GM19035 (cell line): ENCODE measurements around the gene HSFX3.
"Not testable (repeated sequence)": the region's sequence is repeated elsewhere in the genome, so short reads cannot be mapped to it uniquely, and the experiment has no call there.

ENCODE experiments used
- ATAC-seq: cut with Tn5 transposase; IDR thresholded peaks from one replicate; pipeline ENCODE4 v1.9.1; 2021; ENCODE audit not compliant: unreplicated experiment

Gene HSFX3

DNA sequence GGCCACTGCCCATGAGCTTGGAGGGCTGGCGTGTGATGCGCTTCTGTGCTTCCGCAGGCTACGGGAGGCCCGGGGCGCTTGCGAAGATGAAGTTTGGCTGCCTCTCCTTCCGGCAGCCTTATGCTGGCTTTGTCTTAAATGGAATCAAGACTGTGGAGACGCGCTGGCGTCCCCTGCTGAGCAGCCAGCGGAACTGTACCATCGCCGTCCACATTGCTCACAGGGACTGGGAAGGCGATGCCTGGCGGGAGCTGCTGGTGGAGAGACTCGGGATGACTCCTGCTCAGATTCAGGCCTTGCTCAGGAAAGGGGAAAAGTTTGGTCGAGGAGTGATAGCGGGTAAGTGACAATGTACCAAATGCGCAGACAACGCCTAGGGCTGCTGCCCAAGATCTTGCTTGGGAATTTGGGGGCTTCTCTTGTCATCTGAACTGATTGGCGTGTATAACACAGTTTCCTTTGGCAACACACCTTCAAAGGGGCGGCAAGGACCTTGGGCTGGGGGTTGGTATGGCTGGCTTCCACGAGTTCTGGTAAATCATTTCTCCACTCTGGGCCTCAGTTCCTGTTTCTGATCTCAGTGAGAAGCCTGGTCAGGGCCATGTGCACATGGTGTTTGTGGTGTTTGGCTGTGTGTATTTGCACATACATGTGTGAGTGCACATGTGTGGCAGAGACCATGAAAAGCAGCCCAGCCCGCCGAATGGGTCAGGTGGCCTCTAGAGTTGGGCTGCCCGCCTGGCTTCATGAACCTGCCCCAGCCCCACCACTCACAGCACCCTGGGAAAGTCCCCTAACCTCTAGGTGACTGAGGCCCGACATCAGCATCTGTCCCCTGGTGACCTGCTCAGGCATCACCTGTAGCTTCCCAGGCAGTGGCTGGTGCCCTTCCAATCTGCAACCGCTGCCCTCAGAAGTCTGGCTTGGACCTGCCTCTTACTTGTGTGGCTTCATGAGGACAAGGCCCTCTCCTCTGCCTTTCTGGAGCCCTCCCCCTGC lies 3.9 kb downstream of the HSFX3 start:
- ATAC-seq: not testable (repeated sequence)

DNA sequence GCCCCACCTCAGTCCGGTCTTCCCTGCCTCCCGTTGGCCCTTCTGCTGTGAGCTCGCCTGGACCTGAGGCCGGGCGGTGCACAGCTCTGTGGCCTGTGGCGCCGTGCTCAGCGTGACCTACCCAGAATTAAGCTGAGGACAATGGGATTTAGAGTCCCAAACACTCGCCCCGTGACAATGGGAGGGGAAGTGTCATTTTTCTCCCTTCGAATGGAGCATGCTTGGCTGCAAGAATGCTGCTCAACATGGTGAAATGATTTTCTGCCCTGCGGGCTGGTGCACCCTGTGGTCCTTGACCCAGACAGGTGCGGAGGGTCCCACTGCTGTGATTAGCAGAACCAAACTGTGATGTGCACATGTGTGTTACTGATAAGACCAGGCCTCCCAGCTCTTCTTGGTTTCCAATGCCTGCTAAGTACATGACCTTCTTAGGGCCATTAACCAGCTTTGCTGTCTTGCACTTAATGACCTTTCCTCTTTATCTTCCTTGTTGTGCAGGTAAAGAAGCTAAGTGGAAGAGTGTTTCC lies 8.1 kb downstream of the HSFX3 start:
- ATAC-seq: no peak

DNA sequence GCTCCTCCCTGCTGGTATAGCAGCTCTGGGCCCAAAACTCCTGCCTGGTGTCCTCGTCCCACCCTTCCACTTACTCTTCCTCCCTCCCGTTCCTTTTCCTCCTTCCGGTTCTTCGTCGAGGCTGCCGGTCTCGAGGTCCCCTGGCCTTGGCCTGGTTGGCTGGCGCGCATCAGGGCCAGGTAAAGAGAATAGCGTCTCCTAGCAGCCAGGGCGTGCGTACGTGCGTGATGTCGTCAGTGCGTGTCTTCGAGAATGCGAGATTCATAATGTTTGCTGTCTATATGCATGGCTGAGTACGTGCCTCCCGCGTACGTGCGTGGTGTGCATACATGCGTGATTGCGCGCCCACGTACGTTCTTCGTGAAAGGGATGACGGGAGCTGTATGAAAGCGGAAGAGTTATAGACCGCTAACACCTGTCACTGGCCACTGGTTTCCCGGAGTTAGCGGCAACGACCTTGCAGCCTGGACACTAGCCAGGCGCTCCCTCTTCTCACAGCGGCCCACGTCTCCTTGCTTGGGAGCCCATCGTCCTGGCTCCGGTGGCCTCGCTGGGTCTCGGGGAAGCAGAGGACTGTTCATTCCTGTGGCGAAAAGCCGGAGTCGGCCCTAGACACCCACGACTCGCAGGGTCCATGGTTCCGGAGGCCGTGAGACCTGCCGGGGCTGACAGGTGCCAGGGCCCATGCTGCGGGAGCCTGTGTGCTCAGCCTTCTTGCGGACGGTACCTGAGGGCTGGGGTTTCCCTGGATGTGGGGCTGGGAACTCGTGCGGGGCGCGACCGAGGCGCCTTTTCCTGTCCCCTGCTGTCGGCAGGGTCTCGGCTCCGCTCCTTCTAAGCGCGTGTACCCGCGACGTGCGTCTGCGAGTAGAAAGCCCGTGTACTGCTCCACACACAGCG lies 8.9 kb downstream of the HSFX3 start, which contains the start of gene EOLA1:
EOLA1 (plus strand) TSS at position 392 of the 900 bp plus-strand sequence. CDS start 4,619 bp downstream, outside the sequence.
- peak; percentile 82 for ATAC-seq

DNA sequence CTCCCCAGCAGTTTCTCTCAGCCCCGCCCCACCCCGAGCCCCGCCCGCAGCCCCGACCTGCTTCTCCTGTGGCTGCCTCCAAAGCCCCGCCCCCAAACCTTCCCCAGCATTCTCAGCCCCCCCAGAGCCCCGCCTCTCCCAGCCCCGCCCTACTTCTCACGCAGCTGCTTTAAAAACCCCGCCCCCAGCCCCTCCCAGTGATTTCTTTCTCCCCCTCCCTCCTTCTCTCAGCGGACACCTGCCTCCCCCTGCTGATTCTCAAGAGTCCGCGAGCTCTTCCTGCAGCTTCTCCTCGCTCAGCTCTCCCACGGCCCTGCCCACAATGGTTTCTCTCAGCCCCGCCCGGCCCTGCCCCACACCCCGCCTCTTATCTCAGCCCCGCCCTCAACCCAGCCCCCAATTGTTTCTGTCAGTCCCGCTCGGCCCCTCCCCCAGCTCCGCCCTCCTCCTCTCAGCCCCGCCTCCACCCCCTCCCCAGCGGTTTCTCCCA lies 9.5 kb downstream of the HSFX3 start:
- ATAC-seq: peak; percentile 8

DNA sequence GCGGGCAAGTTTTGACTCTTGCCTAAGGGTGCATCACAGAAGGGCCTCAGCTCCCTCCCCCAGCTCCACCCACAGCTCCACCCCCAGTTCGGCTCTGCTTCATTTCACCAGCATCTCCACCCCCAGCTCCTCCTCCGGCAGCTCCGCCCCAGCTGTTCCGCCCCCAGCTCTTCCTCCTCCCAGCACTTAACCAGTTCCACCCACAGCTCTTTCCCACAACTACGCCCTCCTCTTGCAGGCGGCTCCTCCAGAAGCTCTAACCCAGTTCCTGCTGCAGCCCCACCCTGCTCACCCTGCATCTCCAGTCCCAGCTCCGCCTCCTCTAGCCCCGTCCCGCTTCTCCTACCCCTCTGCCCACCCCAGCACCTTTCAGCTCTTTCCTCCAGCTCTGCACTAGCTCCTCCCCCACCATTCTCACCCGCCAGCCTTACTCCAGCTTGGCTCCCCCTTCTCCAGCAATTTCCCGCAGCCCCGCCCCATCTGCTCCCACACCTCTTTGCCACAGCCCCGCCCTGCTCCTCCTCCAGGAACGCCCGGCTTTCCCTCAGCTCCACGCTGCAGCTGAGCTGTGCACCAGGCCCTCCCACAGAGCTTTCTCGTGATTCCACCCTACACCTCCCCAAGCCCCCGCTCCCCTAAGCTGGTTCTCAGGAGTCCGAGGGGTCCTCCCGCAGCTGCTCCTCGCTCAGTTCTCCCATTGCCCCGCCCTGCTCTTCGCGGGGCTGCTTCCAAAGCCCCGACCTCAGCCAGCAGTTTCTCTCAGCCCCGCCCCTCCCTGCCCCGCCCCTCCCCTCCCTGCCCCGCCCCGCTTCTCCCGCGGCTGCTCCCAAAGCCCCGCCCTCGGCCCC lies 10.2 kb downstream of the HSFX3 start:
- peak; percentile 46 for ATAC-seq

DNA sequence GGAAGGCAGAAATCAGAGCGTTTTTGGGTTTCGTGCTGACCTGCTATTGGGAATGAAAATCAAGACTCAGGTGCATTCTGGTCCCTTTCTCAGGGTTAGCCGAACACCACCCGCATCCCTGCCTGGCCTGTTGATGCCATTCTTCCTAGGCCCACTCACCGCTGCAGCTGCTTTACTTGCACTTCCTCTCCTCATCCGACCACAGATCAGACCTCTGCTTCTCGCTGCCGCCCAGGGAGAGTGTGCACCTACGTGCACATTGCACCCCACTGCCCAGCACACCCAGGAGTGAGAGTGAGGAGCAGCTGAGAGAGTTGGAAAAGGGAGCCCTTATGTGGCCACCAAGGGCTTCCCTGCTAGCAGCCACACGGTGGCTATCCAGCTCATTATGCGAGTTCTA lies 12.2 kb downstream of the HSFX3 start:
- ATAC-seq: not testable (repeated sequence)

DNA sequence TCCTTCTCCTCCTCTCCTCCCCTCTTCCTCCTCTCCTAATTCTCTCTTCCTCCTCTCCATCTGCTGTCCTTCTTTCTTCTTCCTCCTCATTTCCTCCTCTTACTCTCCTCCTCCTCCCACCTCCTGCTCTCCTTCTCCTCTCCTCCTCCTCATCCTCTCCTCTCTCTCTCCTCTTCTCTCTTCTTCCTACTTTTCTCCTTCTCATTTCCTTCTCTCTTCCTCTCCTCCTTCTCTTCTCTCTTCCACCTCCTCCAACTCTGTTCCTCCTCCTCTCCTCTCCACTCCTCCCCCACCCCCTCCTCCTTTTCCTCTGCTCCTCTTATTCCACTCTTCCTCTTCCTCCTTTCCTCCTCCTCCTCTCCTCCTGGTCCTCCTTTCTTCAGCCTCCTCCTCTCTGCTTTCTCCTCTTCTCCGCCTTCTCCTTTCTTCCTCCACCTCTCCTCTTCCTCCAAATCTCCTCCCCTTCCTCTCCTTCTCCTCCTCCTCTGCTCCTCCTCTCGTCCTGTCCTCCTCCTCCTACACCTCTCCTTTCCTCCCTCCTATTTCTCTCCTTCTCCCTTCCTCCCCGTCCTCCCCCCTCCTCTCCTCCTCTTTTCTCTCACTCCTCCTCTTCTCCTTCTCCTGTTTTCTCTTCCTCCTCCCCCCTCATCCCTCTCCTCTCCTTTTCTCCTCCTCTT lies 14.7 kb downstream of the HSFX3 start:
- not testable (repeated sequence) for ATAC-seq

DNA sequence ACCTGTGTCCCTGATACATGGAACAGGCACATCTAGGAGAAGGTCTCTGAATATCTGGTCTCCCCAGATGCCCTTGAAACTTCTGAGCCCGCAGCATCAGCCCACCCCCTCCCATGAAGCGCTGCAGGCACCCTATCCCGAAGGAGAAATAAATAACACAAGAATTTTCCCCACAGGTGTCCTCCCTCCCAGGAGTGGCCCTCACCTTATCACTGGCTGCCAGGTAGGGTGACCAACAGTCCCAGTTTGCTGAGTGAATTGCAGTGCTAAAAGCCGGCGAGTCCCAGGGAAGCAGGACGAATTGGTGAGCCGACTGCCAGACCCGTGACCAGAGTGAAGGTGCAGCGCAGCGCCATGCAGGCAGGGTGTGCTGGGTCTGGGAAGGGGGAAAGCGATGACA lies 15.7 kb downstream of the HSFX3 start:
- not testable (repeated sequence) for ATAC-seq

DNA sequence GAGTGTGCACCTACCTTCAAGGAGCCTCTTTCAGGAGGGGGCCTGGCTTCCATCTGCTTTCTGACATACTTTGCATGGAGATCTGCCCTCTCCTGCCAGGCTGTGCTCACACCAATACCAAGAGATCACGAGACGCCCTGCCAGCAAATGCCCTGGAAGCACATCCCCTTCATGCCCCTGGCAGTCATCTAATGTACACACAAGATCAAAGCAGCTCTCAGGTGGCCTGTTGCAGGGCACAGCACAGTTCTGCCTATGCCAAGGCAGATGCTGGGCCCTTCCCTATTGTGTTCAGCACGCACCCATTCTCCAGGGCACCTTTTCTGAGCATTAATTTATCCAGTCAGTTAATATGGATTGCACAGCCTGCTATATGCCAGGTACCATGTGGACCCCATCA lies 16.9 kb downstream of the HSFX3 start:
- ATAC-seq: not testable (repeated sequence)

DNA sequence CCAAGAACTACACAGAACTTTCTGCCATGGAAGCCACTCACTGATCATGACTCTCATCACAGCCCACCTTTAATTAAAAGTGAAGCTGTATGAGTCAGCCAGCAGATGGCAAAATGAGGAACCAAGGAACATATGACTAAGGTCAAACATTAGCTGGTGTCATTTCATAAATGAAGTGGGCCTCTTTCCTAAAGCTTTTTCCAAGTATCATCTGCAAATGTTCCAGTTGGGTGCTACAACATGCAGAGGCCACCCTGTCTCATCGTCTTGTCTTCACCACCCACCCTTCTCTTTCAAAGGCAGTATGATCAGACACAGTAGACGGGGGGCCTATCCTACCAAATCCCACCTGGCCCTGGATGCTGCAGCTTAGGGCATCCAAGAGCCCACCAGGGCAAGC lies 18.1 kb downstream of the HSFX3 start:
- ATAC-seq: no peak

DNA sequence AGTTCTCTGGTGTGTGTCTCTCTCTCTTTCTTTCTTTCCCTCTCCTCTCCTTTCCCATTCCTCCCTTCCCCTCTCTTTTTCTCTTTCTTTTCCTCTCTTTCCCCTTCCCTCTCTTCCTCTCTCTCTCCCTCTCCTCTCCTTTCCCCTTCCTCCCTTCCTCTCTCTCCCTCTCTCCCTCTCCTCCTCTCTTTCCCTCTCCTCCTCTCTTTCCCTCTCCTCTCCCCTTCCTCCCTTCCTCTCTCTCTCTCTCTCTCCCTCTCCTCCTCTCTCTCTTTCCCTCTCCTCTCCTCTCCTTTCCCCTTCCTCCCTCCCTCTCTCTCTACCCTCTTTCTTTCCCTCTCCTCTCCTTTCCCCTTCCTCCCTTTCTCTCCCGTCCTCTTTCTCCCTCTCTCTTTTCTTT lies 21.3 kb downstream of the HSFX3 start:
- no peak for ATAC-seq

DNA sequence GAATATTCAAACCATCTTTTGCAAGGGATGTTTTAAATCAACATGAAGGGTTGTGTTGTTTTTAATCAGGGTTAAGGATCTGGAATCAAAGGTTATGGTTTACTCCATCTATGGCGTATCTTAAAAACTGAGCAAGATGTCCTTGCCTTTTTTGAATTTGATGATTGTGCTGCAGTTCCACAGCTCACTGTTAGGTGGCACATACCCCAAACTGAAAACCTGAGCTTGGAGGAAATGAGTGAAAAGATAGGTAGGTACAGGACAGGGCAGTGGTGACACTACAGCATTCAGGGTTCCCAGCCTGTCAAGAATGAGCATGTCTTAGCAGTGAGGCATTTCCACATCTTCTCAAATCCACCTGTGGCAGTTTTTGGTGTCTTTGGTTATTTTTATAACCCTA lies 22.0 kb downstream of the HSFX3 start:
- no peak for ATAC-seq

DNA sequence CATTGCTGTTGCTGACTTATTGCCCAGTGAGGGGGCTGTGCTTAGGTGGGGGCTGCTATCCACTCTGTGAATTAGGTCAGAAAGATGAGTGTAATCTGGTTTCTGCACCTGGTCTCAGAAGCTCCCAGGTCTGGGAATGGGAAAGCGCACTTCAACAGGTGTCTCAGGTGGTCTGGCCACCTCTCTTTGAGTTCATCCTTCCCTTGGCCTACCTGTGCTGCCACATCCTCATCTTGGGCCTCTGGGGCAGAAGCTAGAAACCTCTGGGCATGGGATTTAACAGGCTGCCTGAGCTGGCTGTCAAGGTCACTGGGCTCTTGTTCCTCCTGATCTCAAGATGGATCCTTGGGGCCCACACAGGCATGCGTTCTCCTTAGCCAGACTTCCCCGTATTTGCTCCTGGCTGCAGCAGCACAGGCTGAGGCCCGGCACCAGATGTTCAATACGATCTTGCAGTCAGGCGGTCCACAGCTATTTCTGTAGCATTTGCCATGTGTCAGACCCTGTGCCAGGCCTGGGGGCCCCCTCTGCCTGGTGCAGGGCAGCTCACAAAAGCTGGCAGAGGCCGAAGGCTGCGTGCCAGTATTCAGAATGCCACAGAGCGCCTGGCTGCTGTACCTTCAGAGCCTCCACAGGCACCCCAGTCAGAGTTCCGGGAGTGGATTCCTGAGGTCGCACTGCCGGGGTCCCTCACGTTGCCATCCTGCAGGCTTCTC lies 23.2 kb downstream of the HSFX3 start:
- not testable (repeated sequence) for ATAC-seq

DNA sequence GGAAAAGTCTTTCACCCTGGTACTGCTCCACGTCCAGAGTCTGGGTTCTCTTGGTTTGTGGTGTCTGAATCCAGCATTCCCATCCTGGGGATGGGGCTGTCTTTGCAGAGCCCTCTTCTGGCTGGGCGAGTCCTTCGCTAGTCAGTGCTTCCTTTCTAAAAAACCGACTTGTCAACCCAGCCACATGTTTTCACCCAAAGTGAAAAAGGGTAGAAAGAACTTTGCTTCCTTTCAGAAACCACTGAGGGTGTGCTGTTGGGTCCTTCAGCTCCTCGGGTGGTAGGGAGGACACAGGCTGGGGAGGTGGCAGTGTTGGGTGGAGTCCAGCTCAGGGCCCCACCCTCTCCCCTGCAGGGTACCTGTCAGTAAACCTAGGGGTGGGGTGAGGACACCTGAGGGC lies 23.8 kb downstream of the HSFX3 start:
- ATAC-seq: peak; percentile 58

DNA sequence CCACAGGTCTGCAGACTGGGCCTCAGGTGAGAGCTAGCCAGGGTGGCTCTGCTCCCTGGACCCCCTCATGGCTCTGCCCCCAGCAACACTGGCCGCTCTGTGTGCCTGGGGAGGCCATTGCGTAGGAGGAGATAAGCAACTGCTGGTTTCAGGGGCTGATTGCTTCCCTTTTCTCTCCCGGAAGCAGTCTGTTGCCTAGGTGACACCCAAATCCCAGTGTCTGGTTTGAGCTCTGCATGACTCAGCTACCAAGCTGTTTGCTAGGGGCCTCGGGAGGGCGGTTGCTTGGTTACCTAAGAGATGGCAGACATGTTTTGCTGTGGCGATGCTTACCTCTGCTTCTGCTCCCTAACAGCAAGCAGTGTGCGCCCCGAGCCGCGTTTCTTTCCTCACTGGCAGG lies 24.3 kb downstream of the HSFX3 start:
- peak; percentile 89 for ATAC-seq

DNA sequence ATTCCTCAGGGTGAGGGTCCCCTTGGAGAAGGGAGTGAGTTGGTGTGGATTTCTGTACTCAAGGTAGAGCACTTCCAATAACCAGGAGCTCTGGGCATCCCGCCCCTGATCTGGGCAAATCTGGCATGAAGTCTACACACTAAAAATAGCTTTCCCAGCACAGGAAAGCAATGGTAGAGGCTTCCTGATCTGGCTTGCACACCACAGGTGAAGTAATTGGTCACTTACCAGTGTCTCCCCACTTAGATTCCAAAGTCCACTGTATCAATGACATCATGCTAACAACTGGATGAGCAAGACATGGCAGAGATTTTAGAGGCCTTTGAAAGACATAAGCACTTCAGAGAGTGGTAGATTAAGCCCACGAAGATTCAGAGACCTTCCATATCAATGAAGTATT lies 26.8 kb downstream of the HSFX3 start:
- no peak for ATAC-seq

DNA sequence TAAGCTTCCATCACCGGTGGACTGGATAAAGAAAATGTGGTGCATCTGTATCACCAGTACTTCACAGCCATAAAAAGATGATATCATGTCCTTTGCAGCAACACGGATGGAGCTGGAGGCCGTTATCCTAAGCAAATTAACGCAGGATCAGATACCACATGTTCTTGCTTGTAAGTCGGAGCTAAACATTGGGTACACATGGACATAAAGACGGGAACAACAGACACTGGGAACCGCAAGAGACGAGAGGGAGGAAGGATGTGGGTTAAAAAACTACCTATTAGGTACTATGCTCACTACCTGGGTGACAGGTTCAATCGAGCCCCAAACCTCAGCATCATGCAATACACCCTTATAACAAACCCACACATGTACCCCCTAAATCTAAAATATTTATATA lies 28.3 kb downstream of the HSFX3 start:
- no peak for ATAC-seq

DNA sequence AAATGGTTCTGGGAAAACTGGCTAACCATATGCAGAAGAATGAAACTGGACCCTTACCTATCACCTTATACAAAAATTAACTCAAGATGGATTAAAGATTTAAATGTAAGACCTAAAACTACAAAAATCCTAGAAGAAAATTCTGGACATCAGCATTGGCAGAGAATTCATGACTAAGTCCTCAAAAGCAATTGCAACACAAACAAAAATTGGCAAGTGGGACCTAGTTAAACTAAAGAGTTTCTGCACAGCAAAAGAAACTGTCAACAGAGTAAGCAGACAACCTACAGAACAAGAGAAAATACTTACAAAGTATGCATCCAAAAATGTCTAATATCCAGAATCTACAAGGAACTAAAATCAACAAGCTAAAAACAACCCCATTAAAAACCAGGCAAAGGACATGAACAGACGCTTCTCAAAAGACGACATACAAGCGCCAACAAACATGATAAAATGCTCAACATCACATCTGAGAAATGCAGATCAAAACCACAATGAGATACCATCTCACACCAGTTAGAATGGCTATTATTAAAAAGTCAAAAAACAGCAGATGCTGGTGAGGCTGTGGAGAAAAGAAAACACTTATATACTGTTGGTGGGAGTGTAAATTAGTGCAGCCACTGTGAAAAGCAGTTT lies 29.0 kb downstream of the HSFX3 start:
- not testable (repeated sequence) for ATAC-seq
